GM23248 (cell line): Measurements from ENCODE around the gene ACTL10. TPM values are rescaled to one million over a fixed set of nuclear protein-coding genes. Genes with fewer than 3 reads are reported as not detected.
A peak's percentile ranks its signal among the peaks of the same experiment; 100 is the strongest.

Source experiments
- DNase-seq: peaks from one replicate; pipeline ENCODE4 v3.0.0-alpha.2; 2015
- H2AFZ ChIP-seq: fragments of 200-600 bp; sonication (generic); 2 replicates; pipeline ENCODE4 v1.6.1; 2016; ENCODE audit warnings: antibody characterized with exemption
- H3F3A ChIP-seq: fragments of 200-600 bp; sonication (generic); 2 replicates; pipeline ENCODE4 v1.6.1; 2016; ENCODE audit warnings: mild to moderate bottlenecking, antibody characterized with exemption, mixed run types; ENCODE audit not compliant: insufficient read depth
- H3K27ac ChIP-seq: fragments of 200-600 bp; sonication (generic); 2 replicates; pipeline ENCODE4 v1.5.1; 2016; ENCODE audit warnings: mild to moderate bottlenecking
- H3K27me3 ChIP-seq: fragments of 200-600 bp; sonication (generic); replicated peaks from 2 replicates; pipeline ENCODE4 v1.6.1; 2016; ENCODE audit warnings: mild to moderate bottlenecking; ENCODE audit not compliant: insufficient read depth
- H3K36me3 ChIP-seq: fragments of 200-600 bp; sonication (generic); 2 replicates; pipeline ENCODE4 v1.6.1; 2016; ENCODE audit warnings: low read depth, mild to moderate bottlenecking
- H3K4me1 ChIP-seq: fragments of 200-600 bp; sonication (generic); 2 replicates; pipeline ENCODE4 v1.6.1; 2016; ENCODE audit warnings: mild to moderate bottlenecking; ENCODE audit not compliant: insufficient read depth
- H3K4me2 ChIP-seq: fragments of 200-600 bp; sonication (generic); one replicate; pipeline ENCODE4 v1.6.1; 2016; ENCODE audit warnings: mild to moderate bottlenecking; ENCODE audit not compliant: unreplicated experiment
- H3K4me3 ChIP-seq: fragments of 200-600 bp; sonication (generic); 2 replicates; pipeline ENCODE4 v1.5.1; 2016; ENCODE audit warnings: mild to moderate bottlenecking
- H3K79me2 ChIP-seq: fragments of 200-600 bp; sonication (generic); 2 replicates; pipeline ENCODE4 v1.6.1; 2016; ENCODE audit warnings: mild to moderate bottlenecking; ENCODE audit not compliant: insufficient read depth
- H3K9ac ChIP-seq: fragments of 200-600 bp; sonication (generic); 2 replicates; pipeline ENCODE4 v1.6.1; 2016; ENCODE audit warnings: mild to moderate bottlenecking
- H3K9me2 ChIP-seq: fragments of 200-600 bp; sonication (generic); 2 replicates; pipeline ENCODE4 v1.6.1; 2016; ENCODE audit warnings: mixed run types, mild to moderate bottlenecking, moderate library complexity; ENCODE audit not compliant: insufficient read depth
- H3K9me3 ChIP-seq: fragments of 200-600 bp; sonication (generic); one replicate; pipeline ENCODE4 v1.6.1; 2017; ENCODE audit warnings: low read depth
- H4K20me1 ChIP-seq: fragments of 200-600 bp; sonication (generic); 2 replicates; pipeline ENCODE4 v1.6.0; 2016; ENCODE audit not compliant: insufficient read depth
- EZH2 ChIP-seq: fragments of 200-600 bp; sonication (generic); IDR thresholded peaks from 2 replicates; pipeline ENCODE4 v1.6.1; 2018; ENCODE audit warnings: antibody characterized with exemption, mild to moderate bottlenecking; ENCODE audit not compliant: insufficient read depth, poor library complexity, severe bottlenecking
- EZH2phosphoT487 ChIP-seq: fragments of 200-600 bp; sonication (generic); IDR thresholded peaks from 2 replicates; pipeline ENCODE4 v1.6.1; 2018; ENCODE audit warnings: antibody characterized with exemption, moderate library complexity, mild to moderate bottlenecking, low read depth; ENCODE audit not compliant: insufficient read depth
- WGBS, 2 experiments: methylation state at CpG; one replicate each; pipeline ENCODE4 v1.1.6; 2015 to 2017; ENCODE audit warnings: low lambda C conversion rate in 2 of 2, low coverage in 1 of 2; ENCODE audit errors: missing lambda C conversion rate in 2 of 2; 5-methylcytosine and 5-hydroxymethylcytosine counted together
- in situ Hi-C: fragments of 300-500 bp; cut with MboI; formaldehyde crosslinking; loops from 2 replicates; pipeline ENCODE4 v1.15.0; 2020
- polyA plus RNA-seq: library from polyadenylated mRNA; unstranded; fragments of >200 nt; fragmentation: Nextera tagmentation; extraction: Ambion mirVana; gene quantifications from 2 replicates; pipeline ENCODE4 v1.2.1, GENCODE V29; 2016
- total RNA-seq: library from RNA; depleted of rRNA; stranded (reverse); fragments of >200 nt; shearing (Covaris generic); gene quantifications from 2 replicates; pipeline ENCODE4 v1.2.3, GENCODE V29; 2014

The ACTL10 gene
- total and polyA plus RNA-seq, 2 experiments from 2014 or later: 1.7 to 3.4 TPM

DNA sequence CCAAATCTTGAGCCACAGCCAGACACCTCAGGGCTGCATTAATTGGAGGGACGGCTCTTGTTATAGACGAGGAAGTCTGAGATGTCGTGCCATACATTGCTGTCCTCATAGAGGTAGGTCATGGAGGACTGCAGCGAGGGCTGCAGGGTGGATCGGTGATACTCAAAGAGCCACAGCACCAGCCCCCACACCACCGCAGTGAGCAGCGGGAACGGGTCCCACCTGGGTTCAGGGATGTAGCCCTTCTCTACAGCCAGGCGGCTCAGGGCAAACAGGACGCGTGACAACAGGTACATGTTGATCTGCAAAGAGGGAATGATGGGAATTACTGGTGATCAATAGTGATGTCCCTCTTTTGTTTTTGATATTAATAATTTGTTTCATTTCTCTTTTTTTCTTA is 40.9 kb downstream of the ACTL10 start:
- H3K4me1 ChIP-seq: no peaks in the 10 kb centered on the region
- no peak overlapping the region for H3K27ac ChIP-seq
- H2AFZ ChIP-seq: no peak overlapping the region
- H3K27me3 ChIP-seq: no peaks in the 10 kb centered on the region
- H3K4me3 ChIP-seq: no peak overlapping the region
- no peaks in the 10 kb centered on the region for H4K20me1 ChIP-seq
- no peaks in the 10 kb centered on the region for H3F3A ChIP-seq
- H3K9me2 ChIP-seq: no peaks in the 10 kb centered on the region
- no peaks in the 10 kb centered on the region for H3K79me2 ChIP-seq
- H3K36me3 ChIP-seq: no peaks in the 10 kb centered on the region
- in situ Hi-C loops: no loop called here
- no peaks in the 10 kb centered on the region for H3K9me3 ChIP-seq
- no peak for TF ChIP-seq EZH2phosphoT487
- no peak for TF ChIP-seq EZH2
- H3K9ac ChIP-seq: no peak overlapping the region
- WGBS, 2 experiments: 89% methylated on average over 11 of the region's 11 CpGs
- H3K4me2 ChIP-seq: no peak overlapping the region
- DNase-seq: no peak

DNA sequence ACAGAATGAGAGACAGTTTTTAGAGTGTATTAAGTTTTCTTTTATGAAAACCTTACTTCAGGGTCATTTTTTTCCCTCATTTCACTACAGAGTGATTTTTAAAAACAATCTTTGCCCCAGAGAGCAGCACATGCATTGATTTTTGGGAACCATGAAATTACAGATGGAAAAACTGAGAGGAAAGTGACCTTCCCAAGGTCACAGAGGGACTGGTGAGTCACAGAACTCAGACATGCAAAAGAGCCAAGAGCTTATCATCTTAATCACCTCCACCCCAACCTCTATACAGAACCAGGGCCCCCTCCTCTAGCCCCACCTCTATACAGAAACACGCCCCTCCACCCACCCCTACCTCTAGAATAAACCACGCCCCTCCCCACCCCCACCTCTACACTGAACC is 42.7 kb downstream of the ACTL10 start:
- TF ChIP-seq EZH2: no peak
- TF ChIP-seq EZH2phosphoT487: no peak
- WGBS, 2 experiments: 85% methylated on average over 2 of the region's 2 CpGs; no CpG with 5 or more reads in 1 of the 2 experiments

DNA sequence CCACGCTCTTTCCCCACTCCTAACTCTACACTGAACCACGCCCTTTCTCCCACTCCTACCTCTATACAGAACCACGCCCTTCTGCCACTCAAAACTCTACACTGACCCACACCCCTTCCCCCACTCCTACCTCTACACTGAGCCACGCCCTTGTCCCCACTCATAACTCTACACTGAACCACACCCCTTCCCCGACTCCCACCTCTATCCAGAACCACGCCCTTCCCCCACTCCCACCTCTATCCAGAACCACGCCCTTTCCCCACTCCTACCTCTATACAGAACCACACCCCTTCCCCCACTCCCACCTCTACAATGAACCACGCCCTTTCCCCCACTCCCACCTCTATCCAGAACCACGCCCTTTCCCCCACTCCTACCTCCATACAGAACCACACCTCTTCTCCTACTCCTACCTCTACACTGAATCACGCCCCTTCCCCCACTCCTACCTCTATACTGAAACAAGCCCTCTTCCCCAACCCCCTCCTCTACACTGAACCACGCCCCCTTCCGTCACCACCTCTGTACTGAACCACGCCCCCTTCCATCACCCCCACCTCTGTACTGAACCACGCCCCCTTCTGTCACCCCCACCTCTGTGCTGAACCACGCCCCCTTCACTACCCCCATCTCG is 43.3 kb downstream of the ACTL10 start:
- Histone ChIP-seq H3K27ac (no peak overlapping the region), H3K4me3 (no peak overlapping the region), H3K27me3 (no peaks in the 10 kb centered on the region), H3K36me3 (no peaks in the 10 kb centered on the region), H4K20me1 (no peaks in the 10 kb centered on the region), H3K79me2 (no peaks in the 10 kb centered on the region), H3K9me3 (no peaks in the 10 kb centered on the region), H3K4me1 (no peaks in the 10 kb centered on the region), H2AFZ (no peak overlapping the region), H3K4me2 (no peak overlapping the region), H3K9me2 (no peaks in the 10 kb centered on the region), H3F3A (no peaks in the 10 kb centered on the region), H3K9ac (no peak overlapping the region)
- in situ Hi-C loops: no loop called here
- TF ChIP-seq EZH2phosphoT487 (no peak), EZH2 (no peak)
- no peak for DNase-seq
- 40 to 77% methylated on average over 2 to 16 of the region's 16 CpGs for WGBS, 2 experiments

More for the DNA sequence above, 42.7 kb downstream of the ACTL10 start:
- in situ Hi-C loops: no loop called here
- H3K27me3 ChIP-seq: no peaks in the 10 kb centered on the region
- no peaks in the 10 kb centered on the region for H3K4me1 ChIP-seq
- H3K36me3 ChIP-seq: no peaks in the 10 kb centered on the region
- no peaks in the 10 kb centered on the region for H3K9me3 ChIP-seq
- no peaks in the 10 kb centered on the region for H3K9me2 ChIP-seq
- no peak overlapping the region for H3K4me2 ChIP-seq
- no peak overlapping the region for H3K4me3 ChIP-seq
- no peak overlapping the region for H2AFZ ChIP-seq
- H3F3A ChIP-seq: no peaks in the 10 kb centered on the region
- no peak overlapping the region for H3K9ac ChIP-seq
- H3K79me2 ChIP-seq: no peaks in the 10 kb centered on the region
- no peak overlapping the region for H3K27ac ChIP-seq
- peak; percentile 40 for DNase-seq
- no peaks in the 10 kb centered on the region for H4K20me1 ChIP-seq

DNA sequence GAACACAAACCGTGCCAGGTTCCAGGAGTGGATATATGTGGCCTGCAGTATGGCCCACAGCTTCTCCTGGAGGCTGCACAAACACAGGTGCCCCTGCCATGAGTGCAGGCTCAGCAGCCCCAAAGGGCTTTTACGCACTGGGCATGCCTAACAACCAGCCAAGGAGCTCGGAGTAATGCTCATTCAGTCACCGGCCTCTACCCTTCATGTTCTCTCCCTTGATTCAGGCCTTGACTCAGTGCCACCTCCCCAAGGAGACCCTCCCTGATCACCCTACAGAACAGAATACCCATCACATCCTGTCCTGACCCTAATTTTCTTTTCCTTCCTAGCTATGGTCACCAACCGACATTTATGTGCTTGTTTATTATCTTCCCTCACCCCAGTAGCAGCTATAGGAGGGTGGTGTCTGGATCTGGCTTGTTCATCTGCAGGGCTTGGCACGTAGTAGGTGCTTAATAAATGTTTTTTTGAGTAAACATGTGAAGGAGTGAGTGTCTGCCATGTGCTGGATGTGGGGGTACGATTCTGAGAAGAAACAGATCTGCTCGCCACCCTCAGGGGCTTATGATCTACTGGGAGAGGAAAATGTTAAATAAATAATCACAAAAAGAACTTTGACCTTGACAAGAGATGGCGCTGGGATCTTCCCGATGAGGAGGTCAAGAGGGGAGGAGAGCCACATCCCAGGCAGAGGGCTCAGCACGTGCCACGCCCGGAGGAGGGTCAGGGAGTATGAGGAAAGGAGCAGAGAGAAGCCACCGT is 44.1 kb downstream of the ACTL10 start:
- Histone ChIP-seq H3K4me1 (no peaks in the 10 kb centered on the region), H3F3A (no peaks in the 10 kb centered on the region), H3K4me3 (no peak overlapping the region), H3K9me2 (no peaks in the 10 kb centered on the region), H3K36me3 (no peaks in the 10 kb centered on the region), H3K9ac (no peak overlapping the region), H4K20me1 (no peaks in the 10 kb centered on the region), H3K9me3 (no peaks in the 10 kb centered on the region), H2AFZ (no peak overlapping the region), H3K79me2 (no peaks in the 10 kb centered on the region), H3K4me2 (no peak overlapping the region), H3K27me3 (no peaks in the 10 kb centered on the region), H3K27ac (no peak overlapping the region)
- TF ChIP-seq EZH2phosphoT487 (no peak), EZH2 (no peak)
- in situ Hi-C loops: no loop called here
- WGBS, 2 experiments: 76 to 78% methylated on average over 13 to 14 of the region's 14 CpGs
- no peak for DNase-seq
